Ascending aorta (tissue), 2 donors: ENCODE results near the gene PVALEF. TPM values are rescaled to one million over a fixed set of nuclear protein-coding genes. Genes with fewer than 3 reads are reported as not detected.

Source experiments
- DNase-seq, 2 donors: peaks; one replicate each; pipeline ENCODE4 v3.0.0-alpha.2; 2019; ENCODE audit warnings: low spot score in 2 of 2
- H3K27ac ChIP-seq, 2 donors: fragments of 200-600 bp; sonication (generic); one replicate each; pipeline ENCODE4 v1.5.1; 2016 to 2017; ENCODE audit warnings: mild to moderate bottlenecking in 1 of 2
- H3K27me3 ChIP-seq: fragments of 200-600 bp; sonication (generic); one replicate; pipeline ENCODE4 v1.5.1; 2017
- H3K36me3 ChIP-seq, 2 donors: fragments of 200-600 bp; sonication (generic); one replicate each; pipeline ENCODE4 v1.5.1; 2016
- H3K4me1 ChIP-seq, 2 donors: fragments of 200-600 bp; sonication (generic); one replicate each; pipeline ENCODE4 v1.5.1; 2016 to 2017; ENCODE audit warnings: mild to moderate bottlenecking in 1 of 2
- H3K4me3 ChIP-seq, 2 donors: fragments of 200-600 bp; sonication (generic); one replicate each; pipeline ENCODE4 v1.5.1; 2016 to 2017; ENCODE audit warnings: mild to moderate bottlenecking in 1 of 2
- H3K9me3 ChIP-seq, 2 donors: fragments of 200-600 bp; sonication (generic); one replicate each; pipeline ENCODE4 v1.5.1; 2016
- intact Hi-C: fragments of 100-400 bp; cut with DNase I; formaldehyde crosslinking; loops from one replicate; pipeline ENCODE4 v1.15.1; 2023
- total RNA-seq: library from RNA; depleted of rRNA; stranded (reverse); fragments of >200 nt; gene quantifications from one replicate; pipeline ENCODE4 v1.1.0, GENCODE V29; 2016
- TF ChIP-seq, protein P1 (sequence below), 3 experiments: fragments of 200-600 bp in 2 of 3; fragments of 450-650 bp in 1 of 3; sonication (generic) in 2 of 3; IDR thresholded peaks; one replicate each; pipeline ENCODE4 v1.5.1; 2016 to 2019; ENCODE audit warnings: antibody characterized with exemption in 3 of 3, mild to moderate bottlenecking in 1 of 3, moderate library complexity in 1 of 3

Gene PVALEF
- total RNA-seq, 1 donor from 2014 or later: not detected

DNA sequence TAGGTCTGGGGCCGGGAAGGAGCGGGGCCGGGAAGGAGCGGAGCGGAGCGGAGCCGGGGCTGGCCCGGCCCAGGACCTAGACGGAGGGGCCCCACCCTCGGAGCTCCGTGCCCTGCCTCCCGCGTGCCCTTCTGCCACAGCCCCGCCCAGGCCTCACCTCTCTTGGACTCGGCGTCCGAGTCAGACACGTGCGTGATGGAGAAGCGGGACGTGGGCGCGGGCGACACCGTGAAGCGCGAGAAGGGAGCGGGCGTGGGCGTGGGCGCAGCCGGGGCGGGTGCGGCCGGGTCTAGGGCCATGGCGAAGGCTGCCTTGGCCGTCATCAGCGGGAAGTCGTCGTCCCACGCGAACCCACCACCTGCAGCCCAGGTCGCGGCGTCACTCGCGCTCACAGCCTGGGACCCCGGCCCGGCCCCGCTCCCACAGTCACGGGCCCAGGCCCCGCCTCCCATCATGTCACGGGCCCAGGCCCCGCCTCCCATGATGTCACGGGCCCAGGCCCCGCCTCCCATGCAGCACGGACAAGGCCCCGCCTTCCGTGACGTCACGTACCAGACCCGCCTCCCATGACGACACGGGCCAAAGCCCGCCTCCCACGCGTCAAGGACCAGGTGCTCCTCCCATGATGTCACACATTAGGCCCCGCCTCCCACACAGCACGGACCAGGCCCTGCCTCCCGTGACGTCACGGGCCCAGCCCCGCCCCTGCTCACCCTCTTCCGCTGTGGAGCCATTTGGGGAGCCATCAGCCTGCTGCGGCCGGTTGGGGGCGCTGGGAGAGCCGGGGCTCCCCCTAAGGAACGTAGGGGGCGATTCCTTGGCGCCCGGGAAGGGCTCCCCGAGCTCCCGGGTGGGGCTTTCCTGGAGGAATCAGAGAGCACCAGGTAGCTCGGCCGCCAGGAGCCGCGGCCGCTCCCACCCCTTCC is 45.8 kb upstream of the PVALEF start:
- intact Hi-C loops: no loop called here
- DNase-seq: peak; percentile 37 to 84
- no peaks in the 10 kb centered on the region for H3K4me1 ChIP-seq
- TF ChIP-seq, protein P1, sequence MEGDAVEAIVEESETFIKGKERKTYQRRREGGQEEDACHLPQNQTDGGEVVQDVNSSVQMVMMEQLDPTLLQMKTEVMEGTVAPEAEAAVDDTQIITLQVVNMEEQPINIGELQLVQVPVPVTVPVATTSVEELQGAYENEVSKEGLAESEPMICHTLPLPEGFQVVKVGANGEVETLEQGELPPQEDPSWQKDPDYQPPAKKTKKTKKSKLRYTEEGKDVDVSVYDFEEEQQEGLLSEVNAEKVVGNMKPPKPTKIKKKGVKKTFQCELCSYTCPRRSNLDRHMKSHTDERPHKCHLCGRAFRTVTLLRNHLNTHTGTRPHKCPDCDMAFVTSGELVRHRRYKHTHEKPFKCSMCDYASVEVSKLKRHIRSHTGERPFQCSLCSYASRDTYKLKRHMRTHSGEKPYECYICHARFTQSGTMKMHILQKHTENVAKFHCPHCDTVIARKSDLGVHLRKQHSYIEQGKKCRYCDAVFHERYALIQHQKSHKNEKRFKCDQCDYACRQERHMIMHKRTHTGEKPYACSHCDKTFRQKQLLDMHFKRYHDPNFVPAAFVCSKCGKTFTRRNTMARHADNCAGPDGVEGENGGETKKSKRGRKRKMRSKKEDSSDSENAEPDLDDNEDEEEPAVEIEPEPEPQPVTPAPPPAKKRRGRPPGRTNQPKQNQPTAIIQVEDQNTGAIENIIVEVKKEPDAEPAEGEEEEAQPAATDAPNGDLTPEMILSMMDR (IDR thresholded peaks at IDR 0.05): no peak
- no peaks in the 10 kb centered on the region for H3K27me3 ChIP-seq
- no peaks in the 10 kb centered on the region for H3K36me3 ChIP-seq
- H3K4me3 ChIP-seq: peak overlapping the region in 1 of 2 donors; percentile 41
- H3K9me3 ChIP-seq: no peaks in the 10 kb centered on the region
- peak overlapping the region in 1 of 2 donors; percentile 4 for H3K27ac ChIP-seq

DNA sequence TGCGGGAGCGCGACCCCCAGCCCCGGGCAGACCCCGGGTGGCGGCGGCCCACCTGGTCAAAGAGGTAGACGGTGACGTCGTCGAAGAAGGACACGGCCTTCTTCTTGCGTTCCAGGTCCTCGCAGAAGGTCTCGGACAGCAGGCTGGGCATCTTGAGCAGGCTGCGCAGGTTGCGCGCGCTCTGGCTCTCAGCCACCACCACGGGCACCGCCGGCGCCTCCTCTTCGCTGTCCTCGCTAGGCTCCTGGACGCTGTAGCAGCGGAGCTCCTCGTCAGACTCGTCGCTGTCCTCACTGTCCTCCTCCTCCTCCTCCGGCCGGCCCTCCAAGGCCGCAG is 45.2 kb upstream of the PVALEF start:
- Histone ChIP-seq H3K4me3 (no peak overlapping the region), H3K9me3 (no peaks in the 10 kb centered on the region), H3K27ac (peak overlapping the region in 1 of 2 donors; percentile 4), H3K4me1 (no peaks in the 10 kb centered on the region), H3K27me3 (no peaks in the 10 kb centered on the region), H3K36me3 (no peaks in the 10 kb centered on the region)
- DNase-seq: no peak
- intact Hi-C loops: no loop called here
- TF ChIP-seq, protein P1 (IDR thresholded peaks at IDR 0.05): no peak

DNA sequence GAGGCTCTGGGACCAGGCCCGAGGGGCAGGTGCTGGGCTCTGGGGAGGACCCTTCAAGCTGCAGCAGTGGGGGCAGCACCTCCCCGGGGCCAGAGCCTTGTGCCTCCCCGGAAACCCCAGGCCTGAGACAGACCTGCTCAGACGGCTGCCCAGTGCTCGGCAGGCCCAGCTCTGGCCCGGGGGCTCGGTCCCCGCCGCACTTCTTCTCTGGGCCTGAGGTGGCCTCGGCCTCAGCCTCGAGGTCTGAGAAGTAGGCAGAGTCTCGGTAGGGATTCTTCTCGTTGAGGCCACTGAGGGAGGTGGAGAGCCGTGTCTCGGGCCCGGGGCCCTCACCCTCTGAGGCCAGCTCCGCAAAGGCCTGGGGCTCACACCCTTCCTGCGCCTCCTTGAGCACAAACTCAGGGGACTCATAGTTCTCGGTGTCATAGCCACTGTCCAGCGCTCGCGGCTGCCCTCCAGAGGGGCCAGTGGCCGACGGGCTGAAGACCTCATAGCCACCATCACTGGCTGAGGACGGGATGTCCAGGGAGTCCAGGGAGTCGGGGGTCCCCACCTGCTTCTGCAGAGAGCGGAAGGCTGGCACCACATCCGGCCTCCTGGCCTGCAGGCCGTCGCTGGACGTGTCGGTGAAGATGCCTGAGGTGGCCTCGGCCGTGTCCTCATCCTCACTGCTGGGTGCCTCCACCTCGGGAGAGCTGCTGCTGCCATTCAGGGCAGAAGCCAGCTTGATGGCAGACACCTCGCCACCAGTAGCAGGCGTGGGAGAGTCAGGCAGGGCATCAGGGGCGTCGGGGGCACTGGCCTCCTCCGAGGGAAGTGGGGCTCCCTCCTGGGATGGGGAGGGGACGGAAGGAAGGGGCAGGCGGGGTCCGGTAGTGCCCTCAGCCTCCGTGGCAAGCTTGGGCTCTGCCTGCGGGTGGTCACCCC is 44.3 kb upstream of the PVALEF start:
- no peaks in the 10 kb centered on the region for H3K27me3 ChIP-seq
- no peaks in the 10 kb centered on the region for H3K9me3 ChIP-seq
- no peak overlapping the region for H3K4me3 ChIP-seq
- DNase-seq: no peak
- intact Hi-C loops: no loop called here
- TF ChIP-seq, protein P1 (IDR thresholded peaks at IDR 0.05): no peak
- H3K4me1 ChIP-seq: no peaks in the 10 kb centered on the region
- H3K27ac ChIP-seq: no peak overlapping the region
- no peaks in the 10 kb centered on the region for H3K36me3 ChIP-seq

DNA sequence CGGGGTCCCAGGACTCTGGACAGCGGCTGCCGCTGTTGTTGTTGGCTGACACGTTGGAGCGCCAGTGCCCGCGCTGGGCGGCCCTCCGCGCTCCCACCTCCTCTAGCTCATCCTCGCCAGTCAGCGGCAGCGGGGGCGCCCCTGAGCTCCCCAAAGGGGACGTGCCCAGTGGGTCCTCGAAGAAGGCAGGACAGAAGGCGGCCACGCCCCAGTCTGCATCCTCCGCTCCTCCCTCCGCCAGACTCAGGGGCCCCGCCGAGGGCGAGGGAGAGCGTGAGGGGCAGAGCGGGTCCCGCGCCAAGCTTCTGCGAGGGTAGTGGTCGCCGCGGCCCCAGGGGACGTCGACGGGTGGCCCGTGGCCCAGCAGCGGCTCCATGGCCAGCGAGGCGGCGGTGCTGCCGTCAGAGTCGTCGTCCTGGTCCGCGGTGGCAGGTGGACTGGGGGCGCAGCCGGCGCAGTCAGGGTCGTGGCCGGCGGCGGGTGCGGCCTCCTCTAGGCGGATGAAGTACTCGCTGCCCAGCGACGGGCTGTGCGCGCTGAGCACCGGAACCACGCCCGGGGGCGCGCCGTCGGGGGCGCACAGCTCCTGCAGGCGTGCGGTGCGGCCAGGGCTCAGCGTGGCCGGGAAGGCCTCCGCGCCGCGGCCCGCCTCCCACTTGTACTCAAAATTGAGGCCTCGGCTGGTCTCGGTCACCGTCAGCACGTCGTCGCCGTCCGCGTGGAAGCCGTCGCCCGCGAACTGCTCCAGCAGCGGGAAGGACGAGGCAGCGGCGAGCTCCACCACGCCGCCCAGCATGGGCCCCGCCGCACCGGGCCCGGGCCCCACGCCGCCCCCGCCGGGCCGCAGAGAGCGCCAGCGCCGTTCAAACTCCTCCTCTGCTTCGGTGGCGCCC is 43.2 kb upstream of the PVALEF start:
- TF ChIP-seq, protein P1 (IDR thresholded peaks at IDR 0.05): no peak
- Histone ChIP-seq H3K9me3 (no peaks in the 10 kb centered on the region), H3K4me3 (no peak overlapping the region), H3K36me3 (no peaks in the 10 kb centered on the region), H3K27ac (no peak overlapping the region), H3K4me1 (no peaks in the 10 kb centered on the region), H3K27me3 (no peaks in the 10 kb centered on the region)
- DNase-seq: no peak
- intact Hi-C loops: no loop called here
